Fibroblast of lung (primary cell): ENCODE results near the gene BAX. TPM values are rescaled to one million over a fixed set of nuclear protein-coding genes. Genes with fewer than 3 reads are reported as not detected.

Experiments
- DNase-seq, 2 donors: peaks; one replicate each; pipeline versions ENCODE4 v3.0.0 to v3.0.0-alpha.2; 2010; ENCODE audit warnings: low read depth in 2 of 2
- H2AFZ ChIP-seq: 2 replicates; pipeline ENCODE4 v1.5.1; 2012; ENCODE audit warnings: low read length, control low read depth, inconsistent platforms
- H3K27ac ChIP-seq: 2 replicates; pipeline ENCODE4 v1.5.1; 2011; ENCODE audit warnings: low read length, control low read depth; ENCODE audit not compliant: insufficient read depth
- H3K27me3 ChIP-seq: 2 replicates; pipeline ENCODE4 v1.5.1; 2011; ENCODE audit warnings: mild to moderate bottlenecking, low read length; ENCODE audit not compliant: control insufficient read depth, insufficient read depth
- H3K36me3 ChIP-seq: 2 replicates; pipeline ENCODE4 v1.5.1; 2011; ENCODE audit warnings: low read length; ENCODE audit not compliant: control insufficient read depth, insufficient read depth
- H3K4me1 ChIP-seq: 2 replicates; pipeline ENCODE4 v1.5.1; 2011; ENCODE audit warnings: low read length; ENCODE audit not compliant: control insufficient read depth, insufficient read depth; ENCODE audit errors: extremely low read depth
- H3K4me2 ChIP-seq: 2 replicates; pipeline ENCODE4 v1.5.1; 2011; ENCODE audit warnings: low read length, control low read depth; ENCODE audit not compliant: insufficient read depth; ENCODE audit errors: extremely low read depth
- H3K4me3 ChIP-seq, 4 experiments: fragments of 200-600 bp in 1 of 4; sonication (generic) in 1 of 4; replicated peaks in 1 of 4; 2 replicates each; pipeline ENCODE4 v1.5.1; 2011 to 2016; ENCODE audit warnings: low read length in 4 of 4, low read depth in 3 of 4, mild to moderate bottlenecking in 3 of 4, control low read depth in 2 of 4, inconsistent platforms in 1 of 4, mixed read lengths in 1 of 4; ENCODE audit not compliant: insufficient read depth in 1 of 4; ENCODE audit errors: control extremely low read depth in 1 of 4
- H3K79me2 ChIP-seq: 2 replicates; pipeline ENCODE4 v1.5.1; 2012; ENCODE audit warnings: mild to moderate bottlenecking, low read length, inconsistent platforms; ENCODE audit not compliant: control insufficient read depth, insufficient read depth
- H3K9ac ChIP-seq: 2 replicates; pipeline ENCODE4 v1.5.1; 2011; ENCODE audit warnings: mild to moderate bottlenecking, low read length, control low read depth; ENCODE audit not compliant: insufficient read depth
- H3K9me3 ChIP-seq: 2 replicates; pipeline ENCODE4 v1.5.1; 2012; ENCODE audit warnings: low read depth, low read length; ENCODE audit not compliant: control insufficient read depth, insufficient read depth
- H4K20me1 ChIP-seq: 2 replicates; pipeline ENCODE4 v1.5.1; 2011; ENCODE audit warnings: low read length; ENCODE audit not compliant: control insufficient read depth, insufficient read depth; ENCODE audit errors: extremely low read depth
- EZH2 ChIP-seq: IDR thresholded peaks from 2 replicates; pipeline ENCODE4 v1.5.1; 2012; ENCODE audit warnings: low read length, control low read depth, mild to moderate bottlenecking; ENCODE audit errors: missing control alignments
- polyA plus RNA-seq, 2 donors: library from polyadenylated mRNA; depleted of rRNA in 1 of 2; stranded (reverse) in 1 of 2; unstranded in 1 of 2; fragments of >200 nt; gene quantifications; 2 replicates each; pipeline ENCODE4 v1.2.1, GENCODE V29; 2011 to 2012; ENCODE audit warnings: missing spikeins in 1 of 2
- total RNA-seq: library from RNA; depleted of rRNA; stranded (reverse); fragments of >200 nt; gene quantifications from 2 replicates; pipeline ENCODE4 v1.2.1, GENCODE V29; 2014
- TF ChIP-seq, protein P1 (sequence below), 2 donors: IDR thresholded peaks in 1 of 2; conservative IDR thresholded peaks in 1 of 2; 1 replicate in 1 of 2; 2 replicates in 1 of 2; pipeline ENCODE4 v1.5.1; 2011 to 2012; ENCODE audit warnings: low read length in 2 of 2, control low read depth in 1 of 2, inconsistent platforms in 1 of 2, low read depth in 1 of 2, mild to moderate bottlenecking in 1 of 2

BAX gene
- total and polyA plus RNA-seq, 2 donors (not counting 1 experiment from before 2014, with no cell fraction given) = 70.1 to 194 TPM

GRCh38 chr19:48968813-48969218, 14.1 kb downstream of the BAX start:
- no peaks in the 10 kb centered on the region for H3K27me3 ChIP-seq
- no peak overlapping the region for H3K27ac ChIP-seq
- no peak overlapping the region for H2AFZ ChIP-seq
- TF ChIP-seq, protein P1, sequence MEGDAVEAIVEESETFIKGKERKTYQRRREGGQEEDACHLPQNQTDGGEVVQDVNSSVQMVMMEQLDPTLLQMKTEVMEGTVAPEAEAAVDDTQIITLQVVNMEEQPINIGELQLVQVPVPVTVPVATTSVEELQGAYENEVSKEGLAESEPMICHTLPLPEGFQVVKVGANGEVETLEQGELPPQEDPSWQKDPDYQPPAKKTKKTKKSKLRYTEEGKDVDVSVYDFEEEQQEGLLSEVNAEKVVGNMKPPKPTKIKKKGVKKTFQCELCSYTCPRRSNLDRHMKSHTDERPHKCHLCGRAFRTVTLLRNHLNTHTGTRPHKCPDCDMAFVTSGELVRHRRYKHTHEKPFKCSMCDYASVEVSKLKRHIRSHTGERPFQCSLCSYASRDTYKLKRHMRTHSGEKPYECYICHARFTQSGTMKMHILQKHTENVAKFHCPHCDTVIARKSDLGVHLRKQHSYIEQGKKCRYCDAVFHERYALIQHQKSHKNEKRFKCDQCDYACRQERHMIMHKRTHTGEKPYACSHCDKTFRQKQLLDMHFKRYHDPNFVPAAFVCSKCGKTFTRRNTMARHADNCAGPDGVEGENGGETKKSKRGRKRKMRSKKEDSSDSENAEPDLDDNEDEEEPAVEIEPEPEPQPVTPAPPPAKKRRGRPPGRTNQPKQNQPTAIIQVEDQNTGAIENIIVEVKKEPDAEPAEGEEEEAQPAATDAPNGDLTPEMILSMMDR (conservative IDR thresholded peaks at IDR 0.05 in 1 of 2, IDR thresholded peaks at IDR 0.05 in 1 of 2; ENCODE audit: low read depth in 1 of 2, low read length in 2 of 2) = no peak
- TF ChIP-seq EZH2 = no peak
- H3K4me1 ChIP-seq = peaks cover 8% of the 10 kb centered on the region
- H3K79me2 ChIP-seq = peaks cover 19% of the 10 kb centered on the region
- no peak overlapping the region for H3K9ac ChIP-seq
- DNase-seq = no peak
- no peak overlapping the region for H3K4me3 ChIP-seq
- H3K4me2 ChIP-seq = no peak overlapping the region
- H3K9me3 ChIP-seq = no peaks in the 10 kb centered on the region
- peaks cover 22% of the 10 kb centered on the region for H3K36me3 ChIP-seq
- peaks cover 6% of the 10 kb centered on the region for H4K20me1 ChIP-seq

DNA sequence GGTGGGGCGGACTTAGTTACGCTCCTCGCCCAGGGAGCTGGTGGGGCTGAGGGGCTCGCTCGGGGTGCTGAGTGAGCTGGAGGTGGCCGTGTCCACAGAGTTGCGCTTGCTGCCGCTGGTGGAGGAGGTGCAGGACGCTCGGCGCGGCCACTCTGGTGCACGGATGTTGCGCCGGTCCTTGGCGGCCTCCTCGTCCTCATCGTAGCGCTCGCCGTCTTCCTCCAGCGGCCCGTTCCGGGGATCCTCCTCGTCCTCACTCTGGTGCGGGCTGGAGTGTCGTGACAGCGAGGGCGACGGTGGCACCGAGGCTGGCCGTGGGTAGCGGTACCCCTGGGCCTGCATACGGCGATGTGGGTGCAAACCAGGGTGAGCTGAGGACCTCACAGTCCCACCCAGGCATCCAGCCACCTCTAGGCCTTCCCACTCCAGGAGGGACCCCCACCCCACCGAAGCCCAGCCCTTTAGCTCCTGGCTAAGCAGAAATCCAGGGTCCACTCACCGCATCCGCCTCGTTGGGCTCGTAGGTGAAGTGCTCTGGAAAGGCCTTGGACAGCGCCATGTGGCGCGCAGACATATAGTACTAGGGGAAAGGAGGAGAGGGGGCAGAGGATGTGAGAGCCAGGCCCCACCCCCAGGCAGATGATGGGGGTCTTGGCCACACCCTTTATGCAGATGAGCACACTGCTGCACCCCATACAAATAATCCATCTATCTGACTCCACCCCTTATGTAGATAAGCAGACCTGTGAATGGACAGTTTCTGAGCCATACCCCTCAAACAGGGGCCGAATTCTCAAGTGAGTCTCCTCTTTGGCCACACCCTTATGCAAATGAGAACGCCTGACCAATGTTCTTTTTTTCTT, 14.8 kb downstream of the BAX start:
- H3K4me2 ChIP-seq = no peak overlapping the region
- H3K27me3 ChIP-seq = no peaks in the 10 kb centered on the region
- peaks cover 28% of the 10 kb centered on the region for H3K36me3 ChIP-seq
- no peak overlapping the region for H2AFZ ChIP-seq
- no peak for DNase-seq
- peaks cover 6% of the 10 kb centered on the region for H4K20me1 ChIP-seq
- peaks cover 19% of the 10 kb centered on the region for H3K79me2 ChIP-seq
- TF ChIP-seq, protein P1 (conservative IDR thresholded peaks at IDR 0.05 in 1 of 2, IDR thresholded peaks at IDR 0.05 in 1 of 2; ENCODE audit: low read depth in 1 of 2, low read length in 2 of 2) = no peak
- no peak for TF ChIP-seq EZH2
- H3K9me3 ChIP-seq = no peaks in the 10 kb centered on the region
- no peak overlapping the region for H3K9ac ChIP-seq
- H3K27ac ChIP-seq = no peak overlapping the region
- peaks cover 2% of the 10 kb centered on the region for H3K4me1 ChIP-seq
- H3K4me3 ChIP-seq = no peak overlapping the region

DNA sequence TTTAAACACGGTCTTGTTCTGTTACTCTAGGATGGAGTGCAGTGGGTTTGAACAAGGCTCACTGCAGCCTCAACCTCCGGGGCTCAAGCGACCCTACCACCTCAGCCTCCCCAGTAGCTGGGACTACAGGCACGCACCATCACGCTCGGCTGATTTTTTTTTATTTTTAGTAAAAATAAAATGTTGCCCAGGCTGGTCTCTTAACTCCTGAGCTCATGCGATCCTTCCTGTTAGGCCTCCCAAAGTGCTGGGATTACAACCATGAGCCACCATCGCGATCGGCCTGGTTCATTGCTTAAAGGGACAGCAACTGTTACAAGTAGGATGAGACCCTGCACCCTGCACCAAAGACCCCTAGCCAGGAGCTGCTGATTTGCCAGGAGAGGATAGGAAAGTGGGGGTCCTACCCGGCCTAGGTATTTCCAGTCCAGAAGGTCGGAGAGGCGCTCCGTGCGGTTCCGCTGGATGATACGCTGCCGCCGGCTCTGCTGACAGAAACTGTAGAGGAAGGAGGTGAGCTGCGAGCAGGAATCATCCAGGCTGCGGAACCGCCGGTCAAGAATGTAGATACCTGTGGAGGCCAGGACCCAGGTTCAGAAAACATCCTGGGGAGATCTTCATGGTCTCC, 15.6 kb downstream of the BAX start:
- no peak overlapping the region for H2AFZ ChIP-seq
- no peaks in the 10 kb centered on the region for H3K27me3 ChIP-seq
- DNase-seq = no peak
- no peak overlapping the region for H3K27ac ChIP-seq
- peaks cover 29% of the 10 kb centered on the region for H3K36me3 ChIP-seq
- peaks cover 18% of the 10 kb centered on the region for H3K79me2 ChIP-seq
- no peak overlapping the region for H3K4me3 ChIP-seq
- no peak overlapping the region for H3K4me2 ChIP-seq
- TF ChIP-seq EZH2 = no peak
- TF ChIP-seq, protein P1 (conservative IDR thresholded peaks at IDR 0.05 in 1 of 2, IDR thresholded peaks at IDR 0.05 in 1 of 2; ENCODE audit: low read depth in 1 of 2, low read length in 2 of 2) = no peak
- no peaks in the 10 kb centered on the region for H3K9me3 ChIP-seq
- peaks cover 6% of the 10 kb centered on the region for H4K20me1 ChIP-seq
- no peaks in the 10 kb centered on the region for H3K4me1 ChIP-seq
- no peak overlapping the region for H3K9ac ChIP-seq
